Lower lobe of right lung (tissue), 2 donors: ENCODE results near the gene XRCC4. TPM values are rescaled to one million over a fixed set of nuclear protein-coding genes. Genes with fewer than 3 reads are reported as not detected.
"Not testable (repeated sequence)": the region's sequence is repeated elsewhere in the genome, so short reads cannot be mapped to it uniquely, and the experiment has no call there.

Experiments used
- ATAC-seq, 2 donors: fragments of 200-7000 bp; cut with Tn5 transposase; one replicate each; pipeline ENCODE4 v1.9.1; 2020 to 2022; ENCODE audit warnings: mild to moderate bottlenecking in 2 of 2, moderate library complexity in 2 of 2
- DNase-seq: peaks from one replicate; pipeline ENCODE4 v3.0.0-alpha.2; 2020
- H3K27ac ChIP-seq: fragments of 200-600 bp; one replicate; pipeline ENCODE4 v1.8.0; 2022
- H3K27me3 ChIP-seq: fragments of 200-600 bp; one replicate; pipeline ENCODE4 v1.8.0; 2022; ENCODE audit warnings: low read depth
- H3K36me3 ChIP-seq: fragments of 200-600 bp; one replicate; pipeline ENCODE4 v1.8.0; 2022; ENCODE audit warnings: mild to moderate bottlenecking
- H3K4me1 ChIP-seq: fragments of 200-600 bp; one replicate; pipeline ENCODE4 v1.8.0; 2022
- H3K4me3 ChIP-seq: fragments of 200-600 bp; one replicate; pipeline ENCODE4 v1.8.0; 2022; ENCODE audit warnings: mild to moderate bottlenecking
- H3K9me3 ChIP-seq: fragments of 200-600 bp; one replicate; pipeline ENCODE4 v1.8.0; 2022
- CTCF ChIP-seq: fragments of 200-600 bp; IDR thresholded peaks from one replicate; pipeline ENCODE4 v1.8.0; 2022; ENCODE audit warnings: antibody characterized with exemption, mild to moderate bottlenecking
- intact Hi-C: fragments of 100-400 bp; cut with DNase I; formaldehyde crosslinking; loops from one replicate; pipeline ENCODE4 v1.11.0; 2022
- total RNA-seq: library from RNA; stranded (reverse); fragmentation: NEBNext Ultra II Directional; extraction: Animal tissue kit (Norgen Biotek cat#: 25700); gene quantifications from one replicate; pipeline ENCODE4 v1.2.1, GENCODE V29; 2021
- donor health status: DM: no; HTN: yes; CAD: no; lungs with severe emphysema.

Gene XRCC4
- total RNA-seq, 1 donor from 2014 or later, result 9.2 TPM

DNA sequence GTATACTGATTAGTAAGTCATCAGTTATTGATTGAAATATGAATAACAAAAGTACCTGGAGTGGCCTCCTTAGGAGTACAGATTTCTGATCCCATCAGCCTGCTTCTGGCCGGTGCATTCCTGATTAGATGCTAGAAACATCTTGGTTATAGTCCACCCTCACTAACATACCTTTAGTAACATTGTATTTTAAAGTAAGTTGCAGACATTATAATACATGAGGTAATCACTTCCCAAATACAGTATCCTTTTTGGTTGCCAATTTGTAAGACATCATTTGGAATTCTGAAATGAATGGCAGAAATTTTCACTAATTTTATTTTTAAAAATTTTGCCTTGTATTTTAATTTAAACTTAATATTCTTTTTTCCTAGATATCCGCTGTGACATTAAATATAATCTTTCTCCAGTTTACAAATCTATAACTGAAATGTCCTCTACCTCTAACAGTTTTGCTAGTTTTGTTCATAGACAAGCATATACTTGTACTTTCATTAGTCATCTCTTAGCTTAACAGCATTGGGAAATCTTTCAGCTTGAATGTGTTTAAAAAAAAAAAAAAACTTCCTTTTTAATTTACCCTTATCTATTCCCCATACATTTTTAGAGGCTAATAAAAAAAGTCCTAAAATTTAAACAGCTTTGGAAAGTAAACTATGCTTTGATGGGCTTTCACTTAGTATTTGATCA, 178.9 kb downstream of the XRCC4 start:
- TF ChIP-seq CTCF, result no peak
- no peak overlapping the region for H3K4me3 ChIP-seq
- H3K36me3 ChIP-seq, result no peaks in the 10 kb centered on the region
- intact Hi-C loops, result no loop called here
- no peaks in the 10 kb centered on the region for H3K9me3 ChIP-seq
- no peak overlapping the region for H3K27ac ChIP-seq
- no peaks in the 10 kb centered on the region for H3K27me3 ChIP-seq
- DNase-seq (no peak), ATAC-seq (no peak)
- H3K4me1 ChIP-seq, result no peaks in the 10 kb centered on the region

DNA sequence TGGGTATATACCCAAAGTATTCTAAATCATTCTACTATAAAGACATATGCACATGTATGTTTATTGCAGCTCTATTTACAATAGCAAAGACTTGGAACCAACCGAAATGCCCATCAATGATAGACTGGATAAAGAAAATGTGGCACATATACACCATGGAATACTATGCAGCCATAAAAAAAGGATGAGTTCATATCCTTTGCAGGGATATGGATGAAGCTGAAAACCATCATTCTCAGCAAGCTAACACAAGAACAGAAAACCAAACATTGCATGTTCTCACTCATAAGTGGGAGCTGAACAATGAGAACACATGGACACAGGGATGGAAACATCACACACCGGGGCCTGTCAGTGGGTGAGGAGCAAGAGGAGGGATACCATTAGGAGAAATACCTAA, 180.3 kb downstream of the XRCC4 start:
- H3K27ac ChIP-seq, H3K27me3 ChIP-seq, DNase-seq, H3K36me3 ChIP-seq, H3K4me3 ChIP-seq, H3K4me1 ChIP-seq, ATAC-seq, intact Hi-C loops, H3K9me3 ChIP-seq: not testable (repeated sequence)

DNA sequence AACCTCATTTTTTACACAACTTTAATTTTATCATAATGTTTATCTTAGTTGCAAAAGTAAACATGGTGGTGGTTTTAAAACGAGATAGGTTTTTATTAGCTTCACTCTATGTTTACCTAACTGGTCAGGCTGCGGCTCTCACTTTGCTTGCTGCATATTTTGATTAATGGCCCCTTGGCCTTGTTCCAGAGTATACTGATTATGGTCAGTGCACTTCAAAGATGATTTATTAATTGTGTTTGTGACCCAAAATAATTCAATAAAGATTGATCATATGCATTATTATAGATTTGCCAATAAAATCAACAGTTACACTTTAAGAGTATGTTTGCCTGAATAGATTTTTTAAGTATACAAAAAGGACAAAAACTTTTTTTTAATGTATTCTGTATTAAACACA, 188.0 kb downstream of the XRCC4 start:
- no peak for TF ChIP-seq CTCF

GRCh38 chr5:83270311-83270710, 193.0 kb downstream of the XRCC4 start:
- DNase-seq, result no peak
- intact Hi-C loops, result no loop called here

More for the DNA sequence above, 188.0 kb downstream of the XRCC4 start:
- DNase-seq (no peak), ATAC-seq (no peak)
- Histone ChIP-seq H3K9me3 (no peaks in the 10 kb centered on the region), H3K27me3 (no peaks in the 10 kb centered on the region), H3K27ac (no peak overlapping the region), H3K4me3 (no peak overlapping the region), H3K36me3 (no peaks in the 10 kb centered on the region), H3K4me1 (no peaks in the 10 kb centered on the region)
- intact Hi-C loops, result no loop called here

GRCh38 chr5:83277154-83277553, 199.8 kb downstream of the XRCC4 start:
- H3K27ac ChIP-seq, result no peak overlapping the region
- H3K9me3 ChIP-seq, result peaks cover 4% of the 10 kb centered on the region
- no peak overlapping the region for H3K4me3 ChIP-seq
- no peaks in the 10 kb centered on the region for H3K4me1 ChIP-seq
- no peaks in the 10 kb centered on the region for H3K36me3 ChIP-seq
- intact Hi-C loops, result no loop called here
- H3K27me3 ChIP-seq, result no peaks in the 10 kb centered on the region
- ATAC-seq (no peak), DNase-seq (no peak)
- no peak for TF ChIP-seq CTCF

More at GRCh38 chr5:83270311-83270710, 193.0 kb downstream of the XRCC4 start:
- no peak for TF ChIP-seq CTCF
- Histone ChIP-seq H3K27me3 (no peaks in the 10 kb centered on the region), H3K4me1 (no peaks in the 10 kb centered on the region), H3K27ac (no peak overlapping the region), H3K9me3 (peaks cover 4% of the 10 kb centered on the region), H3K4me3 (no peak overlapping the region), H3K36me3 (no peaks in the 10 kb centered on the region)
- no peak for ATAC-seq

DNA sequence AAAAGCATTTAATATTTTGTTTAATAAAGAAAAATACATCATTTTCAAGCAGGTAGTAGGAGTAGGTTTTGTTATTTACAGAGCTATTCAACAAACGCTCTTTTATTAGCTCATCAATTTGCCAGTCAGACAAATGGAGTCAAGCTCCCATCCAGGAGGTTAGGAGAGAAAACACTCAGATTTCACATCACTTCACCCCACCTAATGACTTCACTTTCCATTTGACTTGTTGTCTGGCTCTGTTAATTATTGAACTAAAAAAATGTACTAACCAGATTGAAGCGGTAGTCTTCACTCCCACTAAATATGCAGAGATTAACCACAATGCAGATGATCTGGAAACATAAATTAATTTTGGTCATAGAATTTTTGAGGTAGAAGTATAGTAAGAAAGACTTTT, 200.6 kb downstream of the XRCC4 start:
- Histone ChIP-seq H3K27me3 (no peaks in the 10 kb centered on the region), H3K27ac (no peak overlapping the region), H3K36me3 (no peaks in the 10 kb centered on the region), H3K9me3 (peaks cover 4% of the 10 kb centered on the region), H3K4me1 (no peaks in the 10 kb centered on the region), H3K4me3 (no peak overlapping the region)
- TF ChIP-seq CTCF, result no peak
- DNase-seq, result no peak
- no peak for ATAC-seq
- intact Hi-C loops, result no loop called here
